Lower leg skin (tissue), 4 donors: ENCODE data around the gene PYM1. TPM values are rescaled to one million over a fixed set of nuclear protein-coding genes. Genes with fewer than 3 reads are reported as not detected.

Experiments used
- DNase-seq, 2 donors: peaks; one replicate each; pipeline ENCODE4 v3.0.0-alpha.2; 2019; ENCODE audit warnings: low spot score in 2 of 2
- H3K4me3 ChIP-seq: fragments of 200-600 bp; sonication (generic); 2 replicates; pipeline ENCODE4 v1.5.1; 2017; ENCODE audit warnings: mild to moderate bottlenecking, low read depth; ENCODE audit not compliant: poor library complexity, severe bottlenecking
- CTCF ChIP-seq, 3 donors: fragments of 450-650 bp; IDR thresholded peaks; one replicate each; pipeline ENCODE4 v1.5.1; 2016; ENCODE audit warnings: antibody characterized with exemption in 3 of 3, mild to moderate bottlenecking in 3 of 3, moderate library complexity in 2 of 3
- POLR2A ChIP-seq, 2 donors: fragments of 450-650 bp; IDR thresholded peaks; one replicate each; pipeline ENCODE4 v1.6.1; 2016 to 2017; ENCODE audit warnings: antibody characterized with exemption in 2 of 2, mild to moderate bottlenecking in 1 of 2, moderate library complexity in 1 of 2
- WGBS, 2 donors: methylation state at CpG; one replicate each; pipeline ENCODE4 v1.1.5; 2018; 5-methylcytosine and 5-hydroxymethylcytosine counted together
- intact Hi-C: fragments of 100-400 bp; cut with DNase I; formaldehyde crosslinking; loops from one replicate; pipeline ENCODE4 v1.15.0; 2023; ENCODE audit warnings: low total_unique reads
- total RNA-seq, 4 donors: library from RNA; depleted of rRNA; stranded (reverse); fragments of >200 nt; gene quantifications; one replicate each; pipeline ENCODE4 v1.1.0, GENCODE V29; 2016

Gene PYM1
- total RNA-seq, 4 donors from 2014 or later, result 46.8 to 63.7 (median 49.1) TPM

- no peak overlapping the region for H3K4me3 ChIP-seq
- WGBS, 2 donors, result 32 to 51% methylated on average over 1 of the region's 1 CpG
- intact Hi-C loops, result no loop called here
- no peak for DNase-seq
- TF ChIP-seq POLR2A (IDR thresholded peaks at IDR 0.05), result no peak
- TF ChIP-seq CTCF (IDR thresholded peaks at IDR 0.05), result no peak
These were observed 75.0 kb downstream of the PYM1 start for GRCh38 chr12:55852740-55853139.

Other genes starting within 250 kb of the PYM1 start
- 10 to 100 TPM; 11.0 to 20.9 (median 12.8) TPM for gene ITGA7, start 220.0 kb downstream of the PYM1 start, total RNA-seq
- gene BLOC1S1, start 211.8 kb downstream of the PYM1 start, total RNA-seq, result 100 to 1,000 TPM; 114 to 167 (median 138) TPM
- 1 to 10 TPM; 2.5 to 8.9 (median 4.3) TPM for gene RDH5, start 207.5 kb downstream of the PYM1 start, total RNA-seq
- gene CD63, start 198.9 kb downstream of the PYM1 start, total RNA-seq, result 100 to 1,000 TPM; 151 to 408 (median 196) TPM
- gene GDF11, start 184.8 kb downstream of the PYM1 start, total RNA-seq, result 1 to 10 TPM in 1 of 4 donors, under 1 TPM in 3; 0.23 to 2.7 (median 0.57) TPM
- gene SARNP, start 110.2 kb downstream of the PYM1 start, total RNA-seq, result 10 to 100 TPM; 36.8 to 62.1 (median 59.6) TPM
- 10 to 100 TPM; 10.7 to 21.5 (median 17.8) TPM for gene ORMDL2, start 109.9 kb downstream of the PYM1 start, total RNA-seq
- 10 to 100 TPM; 25.8 to 39.3 (median 36.1) TPM for gene DNAJC14, start 98.3 kb downstream of the PYM1 start, total RNA-seq
- gene MMP19, start 85.0 kb downstream of the PYM1 start, total RNA-seq, result 1 to 10 TPM; 3.4 to 9.0 (median 5.1) TPM
- gene DGKA, start 3.3 kb upstream of the PYM1 start, total RNA-seq, result 100 to 1,000 TPM; 139 to 354 (median 176) TPM
- 10 to 100 TPM; 17.2 to 49.3 (median 34.2) TPM for gene PMEL, start 38.1 kb upstream of the PYM1 start, total RNA-seq
- gene CDK2, start 38.9 kb upstream of the PYM1 start, total RNA-seq, result 10 to 100 TPM; 18.3 to 25.2 (median 24.0) TPM
- 100 to 1,000 TPM in 3 of 4 donors, 10 to 100 TPM in 1; 96.9 to 141 (median 129) TPM for gene RAB5B, start 46.2 kb upstream of the PYM1 start, total RNA-seq
- gene SUOX, start 69.4 kb upstream of the PYM1 start, total RNA-seq, result 10 to 100 TPM in 3 of 4 donors, 1 to 10 TPM in 1; 7.6 to 21.4 (median 13.8) TPM
- gene IKZF4, start 93.1 kb upstream of the PYM1 start, total RNA-seq, result 1 to 10 TPM; 2.4 to 5.8 (median 3.4) TPM
- gene RPS26, start 114.0 kb upstream of the PYM1 start, total RNA-seq, result 1,000 to 10,000 TPM in 1 of 4 donors, 100 to 1,000 TPM in 3; 390 to 2,886 (median 552) TPM
- gene ERBB3, start 152.3 kb upstream of the PYM1 start, total RNA-seq, result 100 to 1,000 TPM; 177 to 209 (median 202) TPM
- 100 to 1,000 TPM; 118 to 201 (median 130) TPM for gene PA2G4, start 176.7 kb upstream of the PYM1 start, total RNA-seq
- gene RPL41, start 188.7 kb upstream of the PYM1 start, total RNA-seq, result 1,000 to 10,000 TPM; 3,201 to 5,967 (median 4,725) TPM
- gene ZC3H10, start 190.4 kb upstream of the PYM1 start, total RNA-seq, result 1 to 10 TPM; 3.4 to 4.4 (median 3.7) TPM
- gene ESYT1, start 200.4 kb upstream of the PYM1 start, total RNA-seq, result 10 to 100 TPM; 51.2 to 84.1 (median 64.9) TPM
- 10 to 100 TPM in 3 of 4 donors, 1 to 10 TPM in 1; 9.0 to 40.1 (median 22.5) TPM for gene MYL6B, start 224.7 kb upstream of the PYM1 start, total RNA-seq
- gene MYL6, start 230.5 kb upstream of the PYM1 start, total RNA-seq, result 1,000 to 10,000 TPM in 1 of 4 donors, 100 to 1,000 TPM in 3; 700 to 1,156 (median 824) TPM